GM12892 (cell line): ENCODE measurements around the gene QKI.

Experiments
- POLR2A ChIP-seq: IDR thresholded peaks from 2 replicates; pipeline ENCODE4 v1.6.1; 2011; ENCODE audit warnings: low read depth, low read length, control low read depth
- POLR2AphosphoS5 ChIP-seq: IDR thresholded peaks from 2 replicates; pipeline ENCODE4 v1.6.1; 2011; ENCODE audit warnings: low read depth, low read length, control low read depth
- TAF1 ChIP-seq: IDR thresholded peaks from 2 replicates; pipeline ENCODE4 v1.6.1; 2011; ENCODE audit warnings: low read depth, mild to moderate bottlenecking, control low read depth, low read length, borderline replicate concordance

GRCh38 chr6:163483107-163483506, 68.6 kb downstream of the QKI start:
- no peak for TF ChIP-seq TAF1
- TF ChIP-seq POLR2AphosphoS5, result no peak
- no peak for TF ChIP-seq POLR2A
